Stimulated activated CD8-positive, alpha-beta memory T cell treated with anti-CD3 and anti-CD28 coated beads, Interleukin-4, amount 100 ng/mL, for 24 hours (primary cell): Measurements from ENCODE around the gene ZFAND3.
"Not testable (repeated sequence)": the region's sequence is repeated elsewhere in the genome, so short reads cannot be mapped to it uniquely, and the experiment has no call there.

Experiments
- DNase-seq: peaks from one replicate; pipeline ENCODE4 v3.0.0-alpha.2; 2020; ENCODE audit warnings: low read depth

Gene ZFAND3

GRCh38 chr6:37972994-37973757, 153.6 kb downstream of the ZFAND3 start:
- DNase-seq: no peak

- DNase-seq: no peak
Measured at GRCh38 chr6:37974381-37974780, 154.9 kb downstream of the ZFAND3 start.

GRCh38 chr6:37974943-37975342, 155.4 kb downstream of the ZFAND3 start:
- no peak for DNase-seq

- DNase-seq: no peak
Measured at GRCh38 chr6:37977715-37978114, 158.2 kb downstream of the ZFAND3 start.

GRCh38 chr6:37979392-37980221, 160.1 kb downstream of the ZFAND3 start:
- no peak for DNase-seq

- no peak for DNase-seq
Measured at GRCh38 chr6:37980222-37980595, 160.7 kb downstream of the ZFAND3 start.

GRCh38 chr6:37981626-37982025, 162.1 kb downstream of the ZFAND3 start:
- no peak for DNase-seq

- DNase-seq: no peak
Measured at GRCh38 chr6:37982317-37982716, 162.8 kb downstream of the ZFAND3 start.

GRCh38 chr6:37983720-37984501, 164.4 kb downstream of the ZFAND3 start:
- no peak for DNase-seq

- no peak for DNase-seq
Measured at GRCh38 chr6:37984578-37984977, 165.1 kb downstream of the ZFAND3 start.

GRCh38 chr6:37985355-37985754, 165.8 kb downstream of the ZFAND3 start:
- peak; percentile 42 for DNase-seq

GRCh38 chr6:37987018-37987417, 167.5 kb downstream of the ZFAND3 start:
- DNase-seq: no peak

- no peak for DNase-seq
Measured at GRCh38 chr6:37987559-37987958, 168.0 kb downstream of the ZFAND3 start.

- no peak for DNase-seq
Measured at GRCh38 chr6:37988127-37988526, 168.6 kb downstream of the ZFAND3 start.

GRCh38 chr6:37988696-37989095, 169.2 kb downstream of the ZFAND3 start:
- DNase-seq: no peak

GRCh38 chr6:37990762-37991525, 171.4 kb downstream of the ZFAND3 start:
- DNase-seq: no peak

- no peak for DNase-seq
Measured at GRCh38 chr6:37992749-37993148, 173.2 kb downstream of the ZFAND3 start.

- DNase-seq: not testable (repeated sequence)
Measured at GRCh38 chr6:37993194-37993593, 173.7 kb downstream of the ZFAND3 start.

GRCh38 chr6:37993596-37993995, 174.1 kb downstream of the ZFAND3 start:
- no peak for DNase-seq

GRCh38 chr6:37994223-37994622, 174.7 kb downstream of the ZFAND3 start:
- no peak for DNase-seq

- DNase-seq: no peak
Measured at GRCh38 chr6:37998366-37998765, 178.8 kb downstream of the ZFAND3 start.

- DNase-seq: no peak
Measured at GRCh38 chr6:38001386-38001785, 181.9 kb downstream of the ZFAND3 start.
